Measurements from ENCODE around the gene COL25A1.

Gene COL25A1

GRCh38 chr4:109302361-109303139 is at the start of gene COL25A1:
Gene COL25A1 (minus strand): TSS chr4:109302658.
- DNase-seq: no peak

- no peak for DNase-seq
These were observed 47.7 kb upstream of the COL25A1 start for GRCh38 chr4:109350121-109350520.

GRCh38 chr4:109334129-109335105 is 32.0 kb upstream of the COL25A1 start:
- no peak for DNase-seq

GRCh38 chr4:109332926-109333464 is 30.5 kb upstream of the COL25A1 start:
- DNase-seq: no peak

- DNase-seq: no peak
These were observed 25.2 kb upstream of the COL25A1 start for GRCh38 chr4:109327641-109328040.

GRCh38 chr4:109325698-109326097 is 23.2 kb upstream of the COL25A1 start:
- DNase-seq: no peak

GRCh38 chr4:109323348-109323747 is 20.9 kb upstream of the COL25A1 start:
- no peak for DNase-seq

GRCh38 chr4:109321232-109321631 is 18.8 kb upstream of the COL25A1 start:
- DNase-seq: no peak

- DNase-seq: no peak
These were observed 17.2 kb upstream of the COL25A1 start for GRCh38 chr4:109319684-109320083.

- DNase-seq: no peak
These were observed 16.7 kb upstream of the COL25A1 start for GRCh38 chr4:109319156-109319555.

- no peak for DNase-seq
These were observed 13.4 kb upstream of the COL25A1 start for GRCh38 chr4:109315818-109316217.

GRCh38 chr4:109315341-109315740 is 12.9 kb upstream of the COL25A1 start:
- no peak for DNase-seq

- DNase-seq: no peak
These were observed 11.0 kb upstream of the COL25A1 start for GRCh38 chr4:109313168-109314133.

- no peak for DNase-seq
These were observed 660 bp upstream of the COL25A1 start for GRCh38 chr4:109303140-109303496.

GRCh38 chr4:109301651-109302360 is 652 bp downstream of the COL25A1 start:
- DNase-seq: no peak

GRCh38 chr4:109298279-109299010 is 4.0 kb downstream of the COL25A1 start:
- no peak for DNase-seq

- DNase-seq: no peak
These were observed 5.9 kb downstream of the COL25A1 start for GRCh38 chr4:109296527-109296926.

GRCh38 chr4:109295081-109295480 is 7.4 kb downstream of the COL25A1 start:
- DNase-seq: no peak

- no peak for DNase-seq
These were observed 7.9 kb downstream of the COL25A1 start for GRCh38 chr4:109294468-109295020.

GRCh38 chr4:109294006-109294405 is 8.5 kb downstream of the COL25A1 start:
- DNase-seq: no peak
